HG03064 (cell line): ENCODE measurements around the gene KDF1.
"Not testable (repeated sequence)": the region's sequence is repeated elsewhere in the genome, so short reads cannot be mapped to it uniquely, and the experiment has no call there.

Source experiments
- ATAC-seq: cut with Tn5 transposase; IDR thresholded peaks from one replicate; pipeline ENCODE4 v1.9.1; 2021; ENCODE audit warnings: low read depth; ENCODE audit not compliant: unreplicated experiment

The KDF1 gene

GRCh38 chr1:26960625-26960966, 328 bp upstream of the KDF1 start:
- ATAC-seq = no peak

DNA sequence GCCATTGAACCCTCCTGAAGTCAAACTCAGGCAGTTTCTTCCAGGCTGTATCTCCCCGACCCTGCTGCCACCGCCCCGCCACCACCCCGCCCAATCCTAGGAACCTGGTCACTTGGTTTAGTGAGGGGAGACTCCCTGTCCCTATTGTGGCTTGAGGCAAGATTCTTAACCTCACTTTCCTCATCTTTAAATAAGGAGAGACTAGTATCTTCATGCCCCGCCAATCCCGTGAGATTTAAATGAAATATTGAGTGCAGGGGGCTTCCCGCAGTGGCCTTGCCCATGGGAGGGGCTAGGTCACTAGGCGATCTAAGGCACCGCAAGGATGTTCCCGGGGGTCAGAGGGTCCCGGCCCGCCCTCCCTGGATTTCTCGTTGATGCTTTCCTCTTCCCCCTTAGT, 998 bp downstream of the KDF1 start:
- no peak for ATAC-seq

GRCh38 chr1:26957306-26957705, 3.0 kb downstream of the KDF1 start:
- ATAC-seq = no peak

GRCh38 chr1:26956321-26956720, 3.9 kb downstream of the KDF1 start:
- ATAC-seq = no peak

DNA sequence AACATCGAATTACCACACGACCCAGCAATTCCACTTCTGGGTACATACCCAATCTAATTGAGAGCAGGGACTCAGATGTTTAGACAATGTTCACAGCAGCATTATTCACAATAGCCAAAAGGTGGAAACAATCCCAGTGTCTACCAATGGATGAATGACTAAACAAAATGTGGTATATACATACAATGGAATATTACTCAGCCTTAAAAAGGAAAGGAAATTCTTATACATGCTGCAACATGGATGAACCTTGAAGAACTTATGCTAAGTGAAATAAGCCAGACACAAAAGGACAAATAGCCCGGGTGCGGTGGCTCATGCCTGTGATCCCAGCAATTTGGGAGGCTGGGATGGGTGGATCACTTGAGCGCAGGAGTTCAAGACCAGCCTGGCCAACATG, 6.9 kb downstream of the KDF1 start:
- ATAC-seq = no peak

DNA sequence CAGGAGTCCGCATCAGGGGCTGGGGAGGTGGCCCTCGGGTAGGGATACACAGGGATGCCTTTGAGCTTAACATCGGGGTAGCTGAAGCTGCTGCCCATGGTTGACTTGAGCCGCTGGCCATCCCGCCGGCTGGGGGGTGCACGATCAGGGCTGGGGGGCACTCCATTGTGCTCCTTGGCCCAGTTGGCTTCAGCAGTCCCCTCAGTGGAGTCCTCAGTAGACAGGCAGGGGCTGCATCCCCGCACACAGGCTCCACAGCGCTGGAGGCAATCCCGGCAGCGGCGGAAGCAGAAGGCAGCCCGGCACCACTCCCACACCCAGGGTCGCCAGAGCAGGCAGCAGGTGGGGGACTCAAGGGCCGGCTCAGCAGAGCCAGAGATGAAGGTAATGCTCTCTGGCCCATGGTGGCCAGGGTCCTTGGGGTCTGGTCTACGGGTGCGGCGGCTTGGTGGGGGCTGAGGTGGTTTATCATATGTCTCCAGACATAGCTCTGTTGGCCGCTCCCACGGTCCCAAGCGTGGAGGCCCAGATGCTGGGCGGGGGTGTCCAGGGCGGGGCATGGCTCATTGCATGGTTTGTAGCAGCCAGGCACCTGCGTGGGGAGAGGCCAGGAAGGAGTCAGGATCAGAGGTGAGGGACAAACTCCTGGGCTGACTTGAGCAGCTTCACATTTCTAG, 8.3 kb downstream of the KDF1 start:
- no peak for ATAC-seq

DNA sequence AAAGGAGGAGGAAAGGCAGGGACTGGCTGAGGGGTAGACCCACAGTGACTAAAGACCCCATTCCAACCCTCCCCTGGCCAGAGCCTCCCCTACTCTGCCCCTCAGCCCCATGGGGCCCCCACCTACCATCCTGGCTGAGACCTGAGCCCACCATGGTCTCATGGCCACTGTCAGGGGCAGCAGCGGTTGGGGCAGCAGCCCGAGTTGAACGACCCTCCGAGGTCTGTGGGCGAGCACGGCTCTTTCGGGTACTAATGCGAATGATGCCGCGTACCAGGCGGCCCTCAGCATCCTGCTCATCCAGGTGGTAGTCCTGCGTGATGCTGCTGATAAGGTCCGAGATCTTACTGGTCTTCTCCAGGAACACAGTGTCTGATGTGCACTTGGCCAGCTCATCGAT, 9.1 kb downstream of the KDF1 start:
- no peak for ATAC-seq

- ATAC-seq = no peak
Observed at GRCh38 chr1:26950602-26951001, 9.7 kb downstream of the KDF1 start.

DNA sequence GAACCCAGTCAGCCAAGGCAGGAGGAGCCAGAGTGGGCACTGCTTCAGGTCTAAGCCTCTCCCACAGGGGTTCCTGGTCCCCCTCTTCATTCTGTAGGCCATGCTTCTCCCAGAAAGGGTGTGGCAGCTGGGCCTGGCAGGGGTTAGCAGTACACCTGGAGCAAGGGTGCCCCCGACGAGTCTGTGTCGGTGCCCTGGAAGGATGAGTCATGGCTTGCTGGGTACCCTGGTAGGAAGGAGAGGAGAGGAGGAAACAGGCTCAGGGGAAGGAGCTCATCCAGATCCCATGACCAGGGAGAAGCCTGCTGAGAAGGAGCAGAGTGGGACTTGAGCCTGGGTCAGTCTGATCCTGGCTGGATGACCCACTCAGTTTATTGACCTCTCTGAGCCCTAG, 10.3 kb downstream of the KDF1 start:
- no peak for ATAC-seq

DNA sequence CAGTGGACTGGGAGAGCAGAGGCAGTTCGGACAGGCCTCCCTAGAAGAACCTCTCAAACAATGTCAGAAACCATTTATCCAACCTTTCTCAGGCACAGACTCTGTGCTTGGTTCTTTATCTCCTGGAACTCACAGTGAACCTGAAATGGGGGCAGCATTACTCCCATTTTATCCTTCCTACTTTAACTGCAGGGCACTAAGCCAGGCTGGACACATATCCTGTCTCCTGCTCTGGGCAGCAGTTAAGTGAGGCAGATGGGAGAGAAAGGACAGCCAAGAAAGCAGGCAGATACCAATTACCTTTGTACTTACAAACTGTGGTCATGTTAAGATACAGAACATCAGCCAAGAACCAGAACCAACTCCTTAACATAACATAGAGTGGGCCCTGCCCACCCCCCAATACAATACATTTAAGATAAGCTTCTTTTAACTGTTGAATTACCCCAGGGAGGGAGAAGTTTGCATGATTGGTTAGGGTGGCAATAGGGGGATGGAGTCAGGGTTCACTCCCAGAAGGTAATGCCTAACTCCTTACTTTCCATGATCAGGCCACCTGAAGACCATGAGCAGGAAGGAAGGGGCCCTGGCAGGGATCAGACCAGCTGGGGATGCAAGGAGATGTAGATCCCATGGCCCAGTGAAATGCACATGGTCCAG, 10.9 kb downstream of the KDF1 start:
- no peak for ATAC-seq

- not testable (repeated sequence) for ATAC-seq
Observed at GRCh38 chr1:26948725-26949057, 11.6 kb downstream of the KDF1 start.

GRCh38 chr1:26946270-26946669, 14.0 kb downstream of the KDF1 start:
- no peak for ATAC-seq

- no peak for ATAC-seq
Observed at GRCh38 chr1:26945728-26946127, 14.5 kb downstream of the KDF1 start.

- no peak for ATAC-seq
Observed at GRCh38 chr1:26945138-26945537, 15.1 kb downstream of the KDF1 start.

DNA sequence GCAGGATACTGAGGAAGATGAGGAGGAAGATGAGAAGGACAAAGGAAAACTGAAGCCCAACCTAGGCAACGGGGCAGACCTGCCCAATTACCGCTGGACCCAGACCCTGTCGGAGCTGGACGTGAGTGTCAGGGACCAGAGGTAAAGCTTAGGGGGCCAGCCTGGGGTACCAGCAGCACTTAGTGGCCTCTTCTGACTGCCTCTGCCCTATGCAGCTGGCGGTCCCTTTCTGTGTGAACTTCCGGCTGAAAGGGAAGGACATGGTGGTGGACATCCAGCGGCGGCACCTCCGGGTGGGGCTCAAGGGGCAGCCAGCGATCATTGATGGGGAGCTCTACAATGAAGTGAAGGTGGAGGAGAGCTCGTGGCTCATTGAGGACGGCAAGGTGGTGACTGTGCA, 17.6 kb downstream of the KDF1 start:
- no peak for ATAC-seq

- ATAC-seq = no peak
Observed at GRCh38 chr1:26941311-26941710, 19.0 kb downstream of the KDF1 start.

GRCh38 chr1:26938659-26939025, 21.6 kb downstream of the KDF1 start:
- no peak for ATAC-seq

- ATAC-seq = no peak
Observed at GRCh38 chr1:26938004-26938658, 22.1 kb downstream of the KDF1 start.

GRCh38 chr1:26936823-26937222, 23.4 kb downstream of the KDF1 start:
- ATAC-seq = no peak

DNA sequence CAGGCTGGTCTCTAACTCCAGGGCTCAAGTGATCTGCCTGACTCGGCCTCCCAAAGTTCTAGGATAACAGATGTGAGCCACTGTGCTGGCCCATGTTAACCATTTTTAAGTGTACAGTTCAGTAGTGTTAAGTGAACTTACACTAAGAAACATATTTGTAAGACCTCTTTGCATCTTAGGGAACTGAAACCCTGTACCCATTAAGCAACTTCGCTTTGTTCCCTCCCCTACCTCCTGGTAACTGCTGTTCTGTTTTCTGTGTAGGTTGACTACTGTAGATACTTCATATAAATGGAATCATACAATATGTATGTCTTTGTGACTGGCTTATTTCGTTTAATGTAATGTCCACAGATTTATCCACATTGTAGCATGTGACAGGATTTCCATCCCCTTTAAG, 27.7 kb downstream of the KDF1 start:
- no peak for ATAC-seq

GRCh38 chr1:26923711-26924110, 36.6 kb downstream of the KDF1 start:
- no peak for ATAC-seq

- no peak for ATAC-seq
Observed at GRCh38 chr1:26922901-26923300, 37.4 kb downstream of the KDF1 start.

DNA sequence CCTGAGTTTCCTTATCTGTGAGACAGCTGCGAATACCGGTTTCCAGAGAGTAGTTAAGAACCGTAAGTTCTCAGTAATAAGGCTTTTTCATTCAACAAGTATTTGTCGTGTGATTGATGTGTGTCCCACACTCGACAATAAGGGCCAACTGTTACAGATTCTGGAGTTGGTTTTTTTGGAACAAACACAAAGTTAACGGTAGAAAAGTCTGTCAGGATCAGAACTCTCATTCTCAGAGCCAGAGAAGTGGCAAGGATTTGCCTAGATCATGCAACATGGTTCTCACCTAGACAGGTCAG, 37.9 kb downstream of the KDF1 start:
- ATAC-seq = no peak
